MG63 (cell line): ENCODE results near the gene SMKR1. TPM values are rescaled to one million over a fixed set of nuclear protein-coding genes. Genes with fewer than 3 reads are reported as not detected.

ENCODE experiments used
- DNase-seq: peaks from one replicate; pipeline ENCODE4 v3.0.0-alpha.2; 2020
- H3K27me3 ChIP-seq: fragments of 250-450 bp; sonication (Bioruptor Pico); 2 replicates; pipeline ENCODE4 v1.5.1; 2020; ENCODE audit warnings: mild to moderate bottlenecking, moderate library complexity
- H3K36me3 ChIP-seq: fragments of 250-450 bp; sonication (Bioruptor Pico); 2 replicates; pipeline ENCODE4 v1.5.1; 2020; ENCODE audit warnings: mild to moderate bottlenecking, moderate library complexity
- H3K4me3 ChIP-seq: fragments of 250-450 bp; sonication (Bioruptor Pico); 2 replicates; pipeline ENCODE4 v1.5.1; 2020; ENCODE audit warnings: mild to moderate bottlenecking, moderate library complexity
- H3K9me3 ChIP-seq: fragments of 250-450 bp; sonication (Bioruptor Pico); 2 replicates; pipeline ENCODE4 v1.5.1; 2020; ENCODE audit warnings: mild to moderate bottlenecking, moderate library complexity
- total RNA-seq: library from RNA; depleted of rRNA; stranded (reverse); fragments of >200 nt; shearing (Covaris generic); gene quantifications from 2 replicates; pipeline ENCODE4 v1.2.3, GENCODE V29; 2014; ENCODE audit warnings: low replicate concordance; rRNA removed

Gene SMKR1
- total RNA-seq, 1 experiment from 2014 or later = 0.56 TPM

- no peak for DNase-seq
- Histone ChIP-seq H3K36me3 (no peaks in the 10 kb centered on the region), H3K27me3 (no peaks in the 10 kb centered on the region), H3K9me3 (no peaks in the 10 kb centered on the region), H3K4me3 (no peak overlapping the region)
These were observed 36.5 kb downstream of the SMKR1 start for GRCh38 chr7:129538790-129539189.

- H3K27me3 ChIP-seq = no peaks in the 10 kb centered on the region
- H3K9me3 ChIP-seq = no peaks in the 10 kb centered on the region
- H3K4me3 ChIP-seq = no peak overlapping the region
- no peaks in the 10 kb centered on the region for H3K36me3 ChIP-seq
- no peak for DNase-seq
These were observed 38.0 kb downstream of the SMKR1 start for GRCh38 chr7:129540340-129540739.

- H3K9me3 ChIP-seq = no peaks in the 10 kb centered on the region
- no peak overlapping the region for H3K4me3 ChIP-seq
- H3K27me3 ChIP-seq = no peaks in the 10 kb centered on the region
- DNase-seq = no peak
- no peaks in the 10 kb centered on the region for H3K36me3 ChIP-seq
These were observed 42.4 kb downstream of the SMKR1 start for GRCh38 chr7:129544700-129545099.

- H3K36me3 ChIP-seq = no peaks in the 10 kb centered on the region
- no peaks in the 10 kb centered on the region for H3K9me3 ChIP-seq
- H3K27me3 ChIP-seq = no peaks in the 10 kb centered on the region
- no peak overlapping the region for H3K4me3 ChIP-seq
- peak; percentile 49 for DNase-seq
These were observed 48.5 kb downstream of the SMKR1 start for GRCh38 chr7:129550693-129551360.

- Histone ChIP-seq H3K4me3 (no peak overlapping the region), H3K9me3 (no peaks in the 10 kb centered on the region), H3K27me3 (no peaks in the 10 kb centered on the region), H3K36me3 (no peaks in the 10 kb centered on the region)
- DNase-seq = peak; percentile 6
These were observed 51.6 kb downstream of the SMKR1 start for GRCh38 chr7:129553899-129554461.

GRCh38 chr7:129556607-129557133, 54.3 kb downstream of the SMKR1 start:
- H3K36me3 ChIP-seq = no peaks in the 10 kb centered on the region
- no peaks in the 10 kb centered on the region for H3K27me3 ChIP-seq
- no peak for DNase-seq
- H3K4me3 ChIP-seq = no peak overlapping the region
- no peaks in the 10 kb centered on the region for H3K9me3 ChIP-seq

GRCh38 chr7:129557686-129558481, 55.6 kb downstream of the SMKR1 start:
- Histone ChIP-seq H3K36me3 (no peaks in the 10 kb centered on the region), H3K9me3 (no peaks in the 10 kb centered on the region), H3K4me3 (no peak overlapping the region), H3K27me3 (no peaks in the 10 kb centered on the region)
- DNase-seq = no peak

- Histone ChIP-seq H3K9me3 (no peaks in the 10 kb centered on the region), H3K4me3 (no peak overlapping the region), H3K27me3 (no peaks in the 10 kb centered on the region), H3K36me3 (no peaks in the 10 kb centered on the region)
- no peak for DNase-seq
These were observed 57.2 kb downstream of the SMKR1 start for GRCh38 chr7:129559564-129559963.

- Histone ChIP-seq H3K27me3 (no peaks in the 10 kb centered on the region), H3K36me3 (no peaks in the 10 kb centered on the region), H3K4me3 (no peak overlapping the region), H3K9me3 (no peaks in the 10 kb centered on the region)
- no peak for DNase-seq
These were observed 58.5 kb downstream of the SMKR1 start for GRCh38 chr7:129560831-129561230.

- H3K27me3 ChIP-seq = no peaks in the 10 kb centered on the region
- H3K36me3 ChIP-seq = no peaks in the 10 kb centered on the region
- no peak for DNase-seq
- no peaks in the 10 kb centered on the region for H3K9me3 ChIP-seq
- H3K4me3 ChIP-seq = no peak overlapping the region
These were observed 59.5 kb downstream of the SMKR1 start for GRCh38 chr7:129561677-129562359.

Other genes with a start within 250 kb of the SMKR1 start
- 1.3 and 2.3 TPM in 2 replicates for gene STRIP2, start 68.1 kb upstream of the SMKR1 start, total RNA-seq
- 8.1 and 14.2 TPM in 2 replicates for gene NRF1, start 109.2 kb downstream of the SMKR1 start, total RNA-seq